Activated CD8-positive, alpha-beta memory T cell treated with anti-CD3 and anti-CD28 coated beads for 36 hours (primary cell): ENCODE data around the gene GSX2. TPM values are rescaled to one million over a fixed set of nuclear protein-coding genes. Genes with fewer than 3 reads are reported as not detected.

Experiments
- CTCF ChIA-PET: fragments of 350-600 bp; sonication (Branson Sonifier 250); formaldehyde crosslinking; loops from one replicate; lab custom pipeline; 2021; ENCODE audit warnings: antibody characterized with exemption; lab: Charles Lee
- POLR2A ChIA-PET: fragments of 350-600 bp; sonication (Branson Sonifier 250); formaldehyde crosslinking; loops from one replicate; lab custom pipeline; 2021; ENCODE audit warnings: antibody characterized with exemption; lab: Charles Lee
- total RNA-seq, 2 experiments: library from RNA; stranded (reverse); gene quantifications; one replicate each; pipeline ENCODE4 v1.2.3, GENCODE V29; 2021

GSX2 gene
- not detected for total RNA-seq

GRCh38 chr4:54099748-54100574, at the start of gene GSX2:
Gene GSX2, plus strand, starts transcription at chr4:54100163. Its CDS starts 182 bp downstream, at chr4:54100345.
- ChIA-PET POLR2A (no interaction called here), CTCF (interaction anchor here (1.5 kb wide), 1 partner anchor 129 kb away, joined by 3 read pairs; no protein-coding TSS in a partner anchor)

GRCh38 chr4:54050214-54050904, 49.6 kb upstream of the GSX2 start:
- POLR2A ChIA-PET, result no interaction called here
- CTCF ChIA-PET, result no interaction called here

GRCh38 chr4:54053322-54053721, 46.6 kb upstream of the GSX2 start:
- ChIA-PET POLR2A (interaction anchor here (0.6 to 0.9 kb wide), 4 partner anchors 10 to 1184 kb away, joined by 3 to 8 read pairs (median 4); no protein-coding TSS in a partner anchor), CTCF (interaction anchor here (0.7 to 1.1 kb wide), 2 partner anchors 16 to 182 kb away, joined by 3 read pairs; no protein-coding TSS in a partner anchor)

DNA sequence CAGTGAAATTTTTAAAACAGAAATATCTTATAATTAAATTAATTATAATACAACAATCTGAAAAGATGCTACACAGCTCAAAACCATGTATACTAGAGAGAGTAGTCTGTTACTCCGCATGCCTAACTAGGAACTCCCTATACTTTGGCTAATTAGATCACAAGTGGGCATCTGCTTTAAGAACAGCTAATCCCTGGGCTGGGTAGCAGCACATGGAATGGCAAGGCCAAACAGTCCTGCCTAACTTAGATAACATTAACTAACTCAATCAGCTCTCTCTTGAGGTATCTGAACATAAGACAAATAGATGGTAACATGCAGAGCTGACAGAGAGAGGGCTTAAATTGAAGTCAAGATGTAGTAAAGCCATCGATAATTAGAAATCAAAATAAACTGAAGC, 45.5 kb upstream of the GSX2 start:
- POLR2A ChIA-PET, result interaction anchor here (0.5 kb wide), 1 partner anchor 43 kb away, joined by 3 read pairs; no protein-coding TSS in a partner anchor
- CTCF ChIA-PET, result no interaction called here

DNA sequence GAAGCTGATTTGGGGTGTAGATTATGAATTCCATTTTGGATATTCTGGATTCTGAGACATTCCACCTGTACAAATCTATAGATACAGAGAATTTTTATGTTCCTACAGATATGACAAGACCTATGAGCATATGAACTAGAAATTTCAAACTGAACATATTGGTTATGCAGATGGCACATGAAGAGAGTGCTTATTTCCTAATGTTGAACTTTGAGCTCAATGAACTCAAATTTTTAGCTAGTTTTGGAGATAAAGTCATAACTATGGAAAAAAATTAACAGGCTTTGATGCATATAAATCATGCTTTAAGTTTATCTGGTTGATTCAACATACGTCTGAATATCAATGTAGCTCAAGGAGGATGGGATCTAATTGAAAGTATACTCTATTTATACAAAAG, 44.5 kb upstream of the GSX2 start:
- CTCF ChIA-PET, result interaction anchor here (0.6 kb wide), 2 partner anchors 75 to 125 kb away, joined by 3 read pairs; no protein-coding TSS in a partner anchor
- POLR2A ChIA-PET, result no interaction called here

DNA sequence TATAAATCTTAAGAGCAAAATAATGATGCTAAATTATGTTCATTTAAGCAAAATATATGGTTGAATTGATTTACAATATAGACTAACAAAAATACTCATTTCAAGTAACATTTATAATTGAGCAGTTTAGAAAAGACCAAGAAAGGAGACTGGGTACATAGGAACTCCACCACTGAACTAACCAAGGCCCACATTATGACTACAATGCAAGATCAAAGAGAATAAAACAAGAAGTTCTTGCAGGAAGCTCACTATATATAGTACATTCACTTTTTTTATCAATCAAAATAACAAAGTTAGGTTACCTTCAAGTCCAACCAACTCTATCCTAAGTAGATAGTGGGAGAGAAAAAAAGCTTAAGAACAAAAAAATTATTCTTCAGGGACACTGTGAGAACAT, 43.6 kb upstream of the GSX2 start:
- ChIA-PET CTCF (no interaction called here), POLR2A (no interaction called here)

DNA sequence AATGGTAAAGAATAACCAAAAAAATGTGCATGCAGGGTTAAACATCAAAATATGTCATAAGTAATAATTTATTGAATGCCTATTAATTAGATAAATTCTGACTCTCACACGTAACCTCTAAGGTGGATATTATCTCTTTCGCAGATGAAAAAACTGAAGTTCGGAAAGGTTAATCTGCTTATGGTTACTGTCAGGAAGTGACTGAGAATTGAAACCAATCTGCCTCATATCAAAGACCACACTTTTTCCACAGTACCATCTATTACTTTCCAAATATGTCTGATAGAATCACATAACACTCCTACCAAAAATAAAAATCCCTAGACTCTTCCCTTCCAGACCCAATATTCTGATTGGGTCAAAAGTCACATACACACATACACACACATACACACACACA, 41.8 kb upstream of the GSX2 start:
- ChIA-PET POLR2A (interaction anchor here (0.6 kb wide), 1 partner anchor 1343 kb away, joined by 4 read pairs; no protein-coding TSS in a partner anchor), CTCF (interaction anchor here (0.6 kb wide), 1 partner anchor 164 kb away, joined by 3 read pairs; no protein-coding TSS in a partner anchor)

DNA sequence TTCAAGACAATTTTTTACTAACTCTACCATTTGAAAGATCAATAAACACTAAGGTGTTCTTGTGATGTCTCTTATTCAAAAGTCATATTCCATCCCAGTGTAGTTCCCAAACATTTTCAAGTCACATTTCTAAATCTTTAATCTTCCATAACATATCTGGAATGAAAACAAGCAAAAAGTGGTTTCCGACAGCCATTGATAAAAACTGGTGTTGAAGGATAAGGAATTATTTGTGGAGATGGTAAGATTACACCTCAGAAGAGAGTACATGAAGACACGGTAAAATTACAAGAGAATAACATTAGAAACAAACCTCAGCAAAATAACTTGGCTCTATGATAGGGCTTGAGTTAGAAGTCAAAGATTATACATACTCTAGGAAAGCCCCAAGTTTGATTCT, 39.8 kb upstream of the GSX2 start:
- CTCF ChIA-PET, result no interaction called here
- POLR2A ChIA-PET, result no interaction called here

GRCh38 chr4:54061067-54061466, 38.9 kb upstream of the GSX2 start:
- POLR2A ChIA-PET, result no interaction called here

DNA sequence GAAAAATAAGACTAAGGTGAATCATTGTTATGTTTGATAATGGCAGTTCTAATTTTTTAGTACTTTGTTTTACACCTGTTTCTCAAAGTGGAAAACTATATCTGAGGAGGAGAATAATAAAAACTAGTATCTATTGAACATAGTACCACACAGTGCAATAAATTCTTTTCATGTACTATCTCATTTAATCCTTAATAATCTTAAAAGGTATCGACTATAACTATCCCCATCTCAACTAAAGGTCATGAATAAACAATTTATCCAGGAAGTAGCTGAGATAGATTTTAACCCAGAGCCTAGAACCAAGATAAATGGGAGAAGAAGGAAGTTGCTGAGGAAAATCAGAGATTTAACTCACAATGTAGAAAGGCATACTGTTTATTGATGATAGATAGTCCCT, 38.1 kb upstream of the GSX2 start:
- ChIA-PET CTCF (no interaction called here), POLR2A (no interaction called here)

More at GRCh38 chr4:54061067-54061466, 38.9 kb upstream of the GSX2 start:
- CTCF ChIA-PET, result no interaction called here

- CTCF ChIA-PET, result no interaction called here
- POLR2A ChIA-PET, result no interaction called here
Observed at GRCh38 chr4:54062392-54062791, 37.6 kb upstream of the GSX2 start.

DNA sequence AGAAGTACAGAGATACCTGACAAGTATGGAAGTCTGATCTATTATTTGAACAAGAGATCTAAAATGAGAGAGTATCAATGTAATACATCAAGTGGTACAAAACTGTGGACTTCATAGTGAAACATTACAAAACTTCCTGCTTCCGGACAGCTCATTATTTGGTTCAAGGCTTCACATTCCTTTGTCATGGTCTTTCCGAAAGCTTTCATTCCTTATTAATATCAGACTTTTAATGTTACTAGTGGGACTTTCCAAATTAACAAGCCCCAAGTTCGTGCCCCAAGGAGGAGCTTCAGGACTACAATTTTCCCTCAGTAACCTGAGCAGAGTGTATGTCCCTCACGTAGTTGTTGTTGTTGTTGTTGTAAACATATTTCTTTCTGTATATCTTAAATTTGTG, 36.7 kb upstream of the GSX2 start:
- POLR2A ChIA-PET, result interaction anchor here (0.7 to 0.9 kb wide), 2 partner anchors 9 to 28 kb away, joined by 3 to 4 read pairs; no protein-coding TSS in a partner anchor
- CTCF ChIA-PET, result no interaction called here

GRCh38 chr4:54063737-54064316, 36.1 kb upstream of the GSX2 start:
- POLR2A ChIA-PET, result interaction anchor here (0.9 kb wide), 1 partner anchor 28 kb away, joined by 3 read pairs; no protein-coding TSS in a partner anchor
- CTCF ChIA-PET, result no interaction called here

DNA sequence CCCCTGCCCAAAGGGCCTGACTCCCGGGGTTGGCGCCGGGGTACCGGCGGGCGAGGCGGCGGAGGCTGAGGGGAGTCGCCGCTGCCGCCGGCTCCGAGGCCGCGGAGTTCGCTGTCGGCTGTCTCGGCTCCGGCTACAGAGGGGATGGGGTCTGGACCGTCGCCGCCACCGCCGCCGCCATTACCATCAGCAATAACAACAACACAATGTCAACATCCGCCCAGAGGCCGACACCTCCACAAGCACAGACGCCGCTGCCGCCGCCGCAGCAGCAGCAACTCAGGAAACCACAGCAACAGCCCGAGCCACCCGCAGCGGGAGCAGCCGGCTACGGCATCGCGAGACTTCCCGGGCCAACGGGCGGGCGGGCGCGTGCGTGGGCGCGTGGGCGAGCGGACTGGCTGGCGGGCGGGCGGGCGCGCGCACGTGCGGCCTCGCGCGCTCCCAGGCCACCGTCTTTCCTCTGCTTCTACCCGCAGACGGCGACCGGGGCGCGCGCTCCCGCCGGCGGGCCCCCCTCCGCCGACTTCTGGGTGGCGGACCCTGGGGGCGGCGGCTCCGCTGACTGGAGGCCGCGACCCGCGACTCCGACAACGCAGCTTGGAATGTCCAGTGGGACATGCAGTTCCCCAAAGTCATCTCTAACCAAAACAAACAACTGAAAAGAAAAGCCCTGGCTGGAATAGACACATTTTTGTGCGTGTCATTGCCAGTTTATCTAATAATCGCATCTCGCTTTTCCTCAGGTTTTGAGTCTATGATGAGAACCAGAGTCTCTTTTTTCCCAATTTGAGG, 35.4 kb upstream of the GSX2 start, which contains the start of gene CHIC2:
TSS of gene CHIC2 (minus strand) at position 289 of the 795 bp plus-strand sequence. CDS start 305 bp downstream, outside the sequence.
- ChIA-PET CTCF (no interaction called here), POLR2A (interaction anchor here (0.7 kb wide), 1 partner anchor 1280 kb away, joined by 6 read pairs; no protein-coding TSS in a partner anchor)

DNA sequence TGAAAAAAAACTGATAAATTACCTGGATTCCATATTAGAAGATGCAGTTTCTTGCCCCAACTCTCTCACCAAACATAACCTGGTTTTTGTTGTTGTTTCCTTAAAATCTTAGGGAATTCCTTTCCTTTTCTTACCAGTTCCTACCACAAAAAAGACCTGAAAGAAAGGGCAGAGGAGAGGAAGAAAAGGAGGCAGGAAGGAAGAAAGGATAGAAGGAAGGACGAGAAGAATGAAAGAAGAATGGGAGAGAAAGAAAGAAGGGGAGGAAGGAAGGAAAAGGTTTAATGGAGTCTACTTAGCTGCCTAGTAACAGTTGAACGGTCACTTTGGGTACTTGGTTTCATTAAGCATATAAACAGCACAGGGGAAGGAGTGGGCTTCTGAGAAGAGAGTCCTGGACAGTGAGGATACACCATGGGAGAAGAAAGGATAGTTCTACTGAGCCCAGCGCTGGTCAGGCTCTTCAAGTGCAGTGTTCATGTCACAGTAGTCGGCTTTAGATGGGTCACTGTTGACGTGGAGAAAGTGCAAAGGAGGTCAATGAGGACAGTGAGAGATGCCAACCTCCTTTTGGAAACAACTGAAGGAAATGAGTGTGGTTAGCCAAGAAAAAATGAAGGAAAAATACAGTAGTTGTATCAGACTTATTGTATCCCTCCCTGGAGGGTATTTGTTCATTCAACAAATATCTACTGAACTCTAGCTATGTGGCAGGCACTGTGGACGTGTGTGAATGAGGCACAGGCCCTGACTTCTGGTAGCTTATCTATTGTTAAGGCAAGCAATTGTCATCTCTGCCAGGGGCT, 34.5 kb upstream of the GSX2 start:
- ChIA-PET CTCF (interaction anchor here (1.6 kb wide), 1 partner anchor 168 kb away, joined by 5 read pairs; no protein-coding TSS in a partner anchor), POLR2A (interaction anchor here (0.7 kb wide), 1 partner anchor 1279 kb away, joined by 6 read pairs; no protein-coding TSS in a partner anchor)

DNA sequence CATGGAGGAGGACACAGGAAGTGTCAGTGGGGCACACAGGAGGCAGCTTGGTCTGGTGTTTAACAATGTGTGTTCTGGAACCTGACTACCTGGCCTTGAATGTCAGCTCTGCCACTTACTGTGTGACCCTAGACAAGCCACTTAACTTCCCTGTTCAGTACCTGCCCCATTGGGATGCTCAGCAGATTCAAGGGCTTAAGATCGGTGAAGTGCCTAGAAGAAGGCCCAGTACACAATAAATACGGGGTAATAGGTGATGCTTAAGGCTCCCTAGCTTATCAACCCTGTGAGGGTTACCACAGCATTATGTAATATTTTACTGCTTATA, 33.9 kb upstream of the GSX2 start:
- ChIA-PET POLR2A (no interaction called here), CTCF (interaction anchor here (1.6 kb wide), 1 partner anchor 167 kb away, joined by 5 read pairs; no protein-coding TSS in a partner anchor)

GRCh38 chr4:54066718-54067129, 33.2 kb upstream of the GSX2 start:
- CTCF ChIA-PET, result interaction anchor here (1.0 to 1.6 kb wide), 2 partner anchors 9 to 167 kb away, joined by 3 to 5 read pairs; no protein-coding TSS in a partner anchor
- POLR2A ChIA-PET, result interaction anchor here (0.6 kb wide), 1 partner anchor 946 kb away, joined by 3 read pairs; no protein-coding TSS in a partner anchor
